ENCODE results near the gene PPM1H. TPM values are rescaled to one million over a fixed set of nuclear protein-coding genes. Genes with fewer than 3 reads are reported as not detected.

PPM1H gene
- total and polyA plus RNA-seq, 4 donors: 2.3 to 7.2 (median 4.1) TPM

DNA sequence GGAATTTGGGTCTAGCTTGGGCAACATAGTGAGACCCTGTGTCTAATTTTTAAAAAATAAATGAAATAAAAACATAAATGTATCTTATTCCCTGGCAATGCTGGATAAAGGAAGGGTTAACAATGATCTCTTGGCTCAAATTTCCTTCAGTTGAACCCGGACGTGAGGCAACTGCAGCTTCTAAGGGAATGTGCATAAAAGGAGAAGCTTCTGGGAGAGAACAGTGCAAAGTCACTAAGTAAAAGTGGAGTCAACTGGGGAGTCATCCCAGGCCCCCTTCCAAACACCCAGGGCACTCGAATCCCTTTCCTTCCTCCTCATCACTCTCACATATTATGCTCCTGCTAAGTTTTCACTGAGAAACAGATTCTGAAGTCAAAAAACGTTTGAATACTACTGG, 147.3 kb downstream of the PPM1H start:
- Histone ChIP-seq H3K4me3 (ENCODE audit: low read depth in 1 of 3, low read length in 3 of 3) (no peak overlapping the region), H3K27ac (ENCODE audit: low read depth in 1 of 2, low read length in 2 of 2) (no peak overlapping the region), H3K4me1 (ENCODE audit: control insufficient read depth in 4 of 4, insufficient read depth in 4 of 4, low read length in 3 of 4) (peaks cover 2 to 9% (median 5%) of the 10 kb centered on the region in 4 donors), H3K9me3 (ENCODE audit: control insufficient read depth in 4 of 4, low read length in 3 of 4) (no peaks in the 10 kb centered on the region), H3K9ac (ENCODE audit: low read depth in 1 of 2, low read length in 2 of 2) (no peak overlapping the region), H3K36me3 (ENCODE audit: control insufficient read depth in 4 of 4, insufficient read depth in 3 of 4, low read depth in 1 of 4, low read length in 3 of 4) (no peaks in the 10 kb centered on the region), H3K27me3 (ENCODE audit: control insufficient read depth in 4 of 4, insufficient read depth in 4 of 4, low read length in 3 of 4) (no peaks in the 10 kb centered on the region)
- 65% methylated on average over 4 of the region's 4 CpGs for WGBS
- no peak for DNase-seq (ENCODE audit: low spot score)
- no peak for TF ChIP-seq FOXA1 (IDR thresholded peaks at IDR 0.05)
- TF ChIP-seq GABPA (IDR thresholded peaks at IDR 0.05 in 1 of 2, conservative IDR thresholded peaks at IDR 0.05 in 1 of 2): no peak
- no peak for TF ChIP-seq TAF1 (conservative IDR thresholded peaks at IDR 0.05)
- TF ChIP-seq, protein P1, sequence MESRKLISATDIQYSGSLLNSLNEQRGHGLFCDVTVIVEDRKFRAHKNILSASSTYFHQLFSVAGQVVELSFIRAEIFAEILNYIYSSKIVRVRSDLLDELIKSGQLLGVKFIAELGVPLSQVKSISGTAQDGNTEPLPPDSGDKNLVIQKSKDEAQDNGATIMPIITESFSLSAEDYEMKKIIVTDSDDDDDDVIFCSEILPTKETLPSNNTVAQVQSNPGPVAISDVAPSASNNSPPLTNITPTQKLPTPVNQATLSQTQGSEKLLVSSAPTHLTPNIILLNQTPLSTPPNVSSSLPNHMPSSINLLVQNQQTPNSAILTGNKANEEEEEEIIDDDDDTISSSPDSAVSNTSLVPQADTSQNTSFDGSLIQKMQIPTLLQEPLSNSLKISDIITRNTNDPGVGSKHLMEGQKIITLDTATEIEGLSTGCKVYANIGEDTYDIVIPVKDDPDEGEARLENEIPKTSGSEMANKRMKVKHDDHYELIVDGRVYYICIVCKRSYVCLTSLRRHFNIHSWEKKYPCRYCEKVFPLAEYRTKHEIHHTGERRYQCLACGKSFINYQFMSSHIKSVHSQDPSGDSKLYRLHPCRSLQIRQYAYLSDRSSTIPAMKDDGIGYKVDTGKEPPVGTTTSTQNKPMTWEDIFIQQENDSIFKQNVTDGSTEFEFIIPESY (IDR thresholded peaks at IDR 0.05): no peak
- TF ChIP-seq NR2F2 (IDR thresholded peaks at IDR 0.05): no peak
- TF ChIP-seq, protein P2, sequence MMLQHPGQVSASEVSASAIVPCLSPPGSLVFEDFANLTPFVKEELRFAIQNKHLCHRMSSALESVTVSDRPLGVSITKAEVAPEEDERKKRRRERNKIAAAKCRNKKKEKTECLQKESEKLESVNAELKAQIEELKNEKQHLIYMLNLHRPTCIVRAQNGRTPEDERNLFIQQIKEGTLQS (IDR thresholded peaks at IDR 0.05): no peak
- TF ChIP-seq, protein P3, sequence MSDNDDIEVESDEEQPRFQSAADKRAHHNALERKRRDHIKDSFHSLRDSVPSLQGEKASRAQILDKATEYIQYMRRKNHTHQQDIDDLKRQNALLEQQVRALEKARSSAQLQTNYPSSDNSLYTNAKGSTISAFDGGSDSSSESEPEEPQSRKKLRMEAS (IDR thresholded peaks at IDR 0.05): no peak
- no peak for TF ChIP-seq SP1 (IDR thresholded peaks at IDR 0.05)
- no peak for TF ChIP-seq HNF4A (conservative IDR thresholded peaks at IDR 0.05)
- no peak for TF ChIP-seq EGR1 (IDR thresholded peaks at IDR 0.05; ENCODE audit: low read depth in 2 of 2)
- TF ChIP-seq, protein P4, sequence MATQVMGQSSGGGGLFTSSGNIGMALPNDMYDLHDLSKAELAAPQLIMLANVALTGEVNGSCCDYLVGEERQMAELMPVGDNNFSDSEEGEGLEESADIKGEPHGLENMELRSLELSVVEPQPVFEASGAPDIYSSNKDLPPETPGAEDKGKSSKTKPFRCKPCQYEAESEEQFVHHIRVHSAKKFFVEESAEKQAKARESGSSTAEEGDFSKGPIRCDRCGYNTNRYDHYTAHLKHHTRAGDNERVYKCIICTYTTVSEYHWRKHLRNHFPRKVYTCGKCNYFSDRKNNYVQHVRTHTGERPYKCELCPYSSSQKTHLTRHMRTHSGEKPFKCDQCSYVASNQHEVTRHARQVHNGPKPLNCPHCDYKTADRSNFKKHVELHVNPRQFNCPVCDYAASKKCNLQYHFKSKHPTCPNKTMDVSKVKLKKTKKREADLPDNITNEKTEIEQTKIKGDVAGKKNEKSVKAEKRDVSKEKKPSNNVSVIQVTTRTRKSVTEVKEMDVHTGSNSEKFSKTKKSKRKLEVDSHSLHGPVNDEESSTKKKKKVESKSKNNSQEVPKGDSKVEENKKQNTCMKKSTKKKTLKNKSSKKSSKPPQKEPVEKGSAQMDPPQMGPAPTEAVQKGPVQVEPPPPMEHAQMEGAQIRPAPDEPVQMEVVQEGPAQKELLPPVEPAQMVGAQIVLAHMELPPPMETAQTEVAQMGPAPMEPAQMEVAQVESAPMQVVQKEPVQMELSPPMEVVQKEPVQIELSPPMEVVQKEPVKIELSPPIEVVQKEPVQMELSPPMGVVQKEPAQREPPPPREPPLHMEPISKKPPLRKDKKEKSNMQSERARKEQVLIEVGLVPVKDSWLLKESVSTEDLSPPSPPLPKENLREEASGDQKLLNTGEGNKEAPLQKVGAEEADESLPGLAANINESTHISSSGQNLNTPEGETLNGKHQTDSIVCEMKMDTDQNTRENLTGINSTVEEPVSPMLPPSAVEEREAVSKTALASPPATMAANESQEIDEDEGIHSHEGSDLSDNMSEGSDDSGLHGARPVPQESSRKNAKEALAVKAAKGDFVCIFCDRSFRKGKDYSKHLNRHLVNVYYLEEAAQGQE (IDR thresholded peaks at IDR 0.05): no peak
- no peak for TF ChIP-seq YY1 (IDR thresholded peaks at IDR 0.05)
- TF ChIP-seq HNF4G (IDR thresholded peaks at IDR 0.05): no peak
- TF ChIP-seq CTCF (IDR thresholded peaks at IDR 0.05; ENCODE audit: low read depth, low read length, missing input control): no peak
- no peak for TF ChIP-seq FOXA2 (IDR thresholded peaks at IDR 0.05)
- TF ChIP-seq JUND (IDR thresholded peaks at IDR 0.05): no peak
- TF ChIP-seq RXRA (IDR thresholded peaks at IDR 0.05): no peak
- no peak for TF ChIP-seq RAD21 (IDR thresholded peaks at IDR 0.05)

Data from liver (tissue), 9 donors.